Panc1 (cell line): ENCODE measurements around the gene ACSS3. TPM values are rescaled to one million over a fixed set of nuclear protein-coding genes. Genes with fewer than 3 reads are reported as not detected.

Source experiments
- ATAC-seq: fragments of 200-7000 bp; cut with Tn5 transposase; 2 replicates; pipeline ENCODE4 v1.9.1; 2020; ENCODE audit warnings: mild to moderate bottlenecking, moderate library complexity
- BruUV-seq: library from RNA; stranded (reverse); fragments of 400-500 nt; replicated peaks from 2 replicates; lab custom pipeline; 2021; lab: Mats Ljungman, UMichigan
- CTCF ChIA-PET: fragments of 300-600 bp; sonication (Branson Sonifier 250); formaldehyde crosslinking; loops from one replicate; lab custom pipeline; 2022; ENCODE audit warnings: antibody characterized with exemption; lab: Charles Lee
- POLR2A ChIA-PET: fragments of 300-600 bp; sonication (Branson Sonifier 250); formaldehyde crosslinking; loops from one replicate; lab custom pipeline; 2022; ENCODE audit warnings: antibody characterized with exemption; lab: Charles Lee
- DNase-seq: peaks from one replicate; pipeline ENCODE4 v3.0.0-alpha.2; 2010; ENCODE audit warnings: low read depth, low spot score
- H3K27ac ChIP-seq: 2 replicates; pipeline ENCODE4 v1.5.1; 2011; ENCODE audit warnings: mild to moderate bottlenecking, low read length, inconsistent platforms
- H3K27me3 ChIP-seq: fragments of 200-500 bp; sonication (Bioruptor generic); 2 replicates; pipeline ENCODE4 v1.6.0; 2014; ENCODE audit warnings: low read length, inconsistent platforms; ENCODE audit not compliant: control insufficient read depth, insufficient read depth
- H3K36me3 ChIP-seq: fragments of 200-500 bp; sonication (Bioruptor generic); 2 replicates; pipeline ENCODE4 v1.5.1; 2014; ENCODE audit warnings: inconsistent platforms, mild to moderate bottlenecking, low read length, moderate library complexity; ENCODE audit not compliant: control insufficient read depth, insufficient read depth
- H3K4me1 ChIP-seq: 2 replicates; pipeline ENCODE4 v1.5.1; 2011; ENCODE audit warnings: inconsistent platforms, mild to moderate bottlenecking, low read length, moderate library complexity; ENCODE audit not compliant: control insufficient read depth, insufficient read depth
- H3K4me3 ChIP-seq, 2 experiments: 2 replicates each; pipeline ENCODE4 v1.5.1; 2011 to 2012; ENCODE audit warnings: low read depth in 2 of 2, low read length in 2 of 2, mild to moderate bottlenecking in 2 of 2, inconsistent platforms in 1 of 2, moderate library complexity in 1 of 2
- H3K9me3 ChIP-seq: fragments of 200-500 bp; sonication (Bioruptor generic); 2 replicates; pipeline ENCODE4 v1.5.1; 2014; ENCODE audit warnings: low read depth, mild to moderate bottlenecking, inconsistent platforms, low read length, moderate library complexity; ENCODE audit not compliant: control insufficient read depth, insufficient read depth
- CTCF ChIP-seq: fragments of 450-650 bp; IDR thresholded peaks from 2 replicates; pipeline ENCODE4 v1.5.1; 2017; ENCODE audit warnings: mild to moderate bottlenecking
- POLR2AphosphoS5 ChIP-seq: IDR thresholded peaks from 2 replicates; pipeline ENCODE4 v1.6.1; 2012; ENCODE audit warnings: mild to moderate bottlenecking, low read depth, low read length, moderate library complexity
- REST ChIP-seq, 2 experiments: IDR thresholded peaks; 2 replicates each; pipeline ENCODE4 v1.6.1; 2011 to 2012; ENCODE audit warnings: low read depth in 2 of 2, control low read depth in 1 of 2, low read length in 1 of 2, mild to moderate bottlenecking in 1 of 2, moderate library complexity in 1 of 2; ENCODE audit not compliant: insufficient read depth in 1 of 2
- SIN3A ChIP-seq: IDR thresholded peaks from 2 replicates; pipeline ENCODE4 v1.6.1; 2012; ENCODE audit warnings: low read depth, mild to moderate bottlenecking, low read length, moderate library complexity, borderline replicate concordance; ENCODE audit not compliant: insufficient read depth
- TCF7L2 ChIP-seq: IDR thresholded peaks from 2 replicates; pipeline ENCODE4 v1.6.1; 2011; ENCODE audit warnings: mild to moderate bottlenecking, low read depth, low read length, inconsistent platforms
- in situ Hi-C: cut with HindIII; loops from 2 replicates; pipeline ENCODE4 v1.10.0; 2016; ENCODE audit warnings: low sequenced_read_pairs, low pct_unique_long_range_greater_than_20kb
- intact Hi-C: fragments of 100-400 bp; cut with micrococcal nuclease; formaldehyde crosslinking; loops from one replicate; pipeline ENCODE4 v1.10.0; 2022; ENCODE audit not compliant: unreplicated experiment
- total RNA-seq: library from RNA; stranded (reverse); gene quantifications from one replicate; pipeline ENCODE4 v1.2.1, GENCODE V29; 2021; ENCODE audit not compliant: unreplicated experiment

ACSS3 gene
- total RNA-seq, 1 experiment from 2014 or later: 0.10 TPM

- no peak for ATAC-seq
- Histone ChIP-seq H3K9me3 (no peaks in the 10 kb centered on the region), H3K27ac (no peak overlapping the region), H3K4me1 (no peaks in the 10 kb centered on the region), H3K36me3 (no peaks in the 10 kb centered on the region), H3K4me3 (no peak overlapping the region), H3K27me3 (no peaks in the 10 kb centered on the region)
- ChIA-PET CTCF (no interaction called here), POLR2A (no interaction called here)
- intact Hi-C loops (no loop called here), in situ Hi-C loops (no loop called here)
- DNase-seq: no peak
- no TSS peak for BruUV-seq
- TF ChIP-seq SIN3A: no peak
- no peak for TF ChIP-seq TCF7L2
- no peak for TF ChIP-seq CTCF
- TF ChIP-seq POLR2AphosphoS5: no peak
- TF ChIP-seq REST (IDR thresholded peaks at IDR 0.05; ENCODE audit: insufficient read depth in 1 of 2, low read depth in 2 of 2, low read length in 1 of 2): no peak
Measured at GRCh38 chr12:81143057-81143456, 65.2 kb downstream of the ACSS3 start.

GRCh38 chr12:81146228-81147225, 68.6 kb downstream of the ACSS3 start:
- no peak overlapping the region for H3K27ac ChIP-seq
- H3K9me3 ChIP-seq: no peaks in the 10 kb centered on the region
- H3K36me3 ChIP-seq: no peaks in the 10 kb centered on the region
- DNase-seq (no peak), ATAC-seq (no peak)
- no peak for TF ChIP-seq SIN3A
- TF ChIP-seq REST (IDR thresholded peaks at IDR 0.05; ENCODE audit: insufficient read depth in 1 of 2, low read depth in 2 of 2, low read length in 1 of 2): no peak
- TF ChIP-seq TCF7L2: no peak
- no peak for TF ChIP-seq CTCF
- no peak for TF ChIP-seq POLR2AphosphoS5
- H3K4me3 ChIP-seq: no peak overlapping the region
- POLR2A ChIA-PET: no interaction called here
- no peaks in the 10 kb centered on the region for H3K27me3 ChIP-seq
- intact Hi-C loops: no loop called here
- BruUV-seq: no TSS peak
- no peaks in the 10 kb centered on the region for H3K4me1 ChIP-seq
- CTCF ChIA-PET: no interaction called here
- in situ Hi-C loops: no loop called here
